ENCODE measurements around the gene RXFP4.
A peak's percentile ranks its signal among the peaks of the same experiment; 100 is the strongest.

RXFP4 gene

GRCh38 chr1:155931332-155932038 lies 10.0 kb upstream of the RXFP4 start:
- DNase-seq: no peak

- no peak for DNase-seq
Measured at GRCh38 chr1:155932081-155932480, 9.4 kb upstream of the RXFP4 start.

GRCh38 chr1:155932487-155932886 lies 9.0 kb upstream of the RXFP4 start:
- no peak for DNase-seq

- DNase-seq: no peak
Measured at GRCh38 chr1:155933591-155934096, 7.8 kb upstream of the RXFP4 start.

- peak; percentile 95 for DNase-seq
Measured at GRCh38 chr1:155934097-155934935, 7.1 kb upstream of the RXFP4 start, which contains the start of gene KHDC4. Gene KHDC4 (minus strand): TSS chr1:155934413. CDS start chr1:155934373, 40 bp downstream.

- no peak for DNase-seq
Measured at GRCh38 chr1:155934936-155935590, 6.4 kb upstream of the RXFP4 start.

- no peak for DNase-seq
Measured at GRCh38 chr1:155938220-155938627, 3.2 kb upstream of the RXFP4 start.

- no peak for DNase-seq
Measured at GRCh38 chr1:155940482-155940992, 901 bp upstream of the RXFP4 start.

- DNase-seq: no peak
Measured at GRCh38 chr1:155941845-155942531, 550 bp downstream of the RXFP4 start.

- DNase-seq: no peak
Measured at GRCh38 chr1:155942578-155943141, 1.2 kb downstream of the RXFP4 start.

- no peak for DNase-seq
Measured at GRCh38 chr1:155944444-155944799, 3.0 kb downstream of the RXFP4 start.

- DNase-seq: no peak
Measured at GRCh38 chr1:155946633-155947219, 5.3 kb downstream of the RXFP4 start.

- DNase-seq: no peak
Measured at GRCh38 chr1:155947292-155947691, 5.9 kb downstream of the RXFP4 start.

- no peak for DNase-seq
Measured at GRCh38 chr1:155947741-155948140, 6.3 kb downstream of the RXFP4 start.

- no peak for DNase-seq
Measured at GRCh38 chr1:155950829-155951228, 9.4 kb downstream of the RXFP4 start.

GRCh38 chr1:155951753-155952504 lies 10.5 kb downstream of the RXFP4 start:
- no peak for DNase-seq

- DNase-seq: no peak
Measured at GRCh38 chr1:155952505-155952890, 11.1 kb downstream of the RXFP4 start.

- no peak for DNase-seq
Measured at GRCh38 chr1:155954645-155955044, 13.2 kb downstream of the RXFP4 start.

GRCh38 chr1:155957411-155957915 lies 16.0 kb downstream of the RXFP4 start:
- no peak for DNase-seq

- no peak for DNase-seq
Measured at GRCh38 chr1:155960081-155960745, 18.8 kb downstream of the RXFP4 start.

Data from stimulated activated CD4-positive, alpha-beta T cell treated with anti-CD3 and anti-CD28 coated beads, Interleukin-1b, Interleukin-23, amount 100 ng/mL, for 48 hours (primary cell).